C4-2B (cell line): ENCODE measurements around the gene CLK4.
A peak's percentile ranks its signal among the peaks of the same experiment; 100 is the strongest.

Experiments used
- H3K27ac ChIP-seq: fragments of 450-650 bp; 2 replicates; pipeline ENCODE4 v1.5.1; 2017
- CTCF ChIP-seq: fragments of 450-650 bp; conservative IDR thresholded peaks from 2 replicates; pipeline ENCODE4 v1.5.1; 2017; ENCODE audit warnings: mild to moderate bottlenecking
- ZFX ChIP-seq: fragments of 450-650 bp; IDR thresholded peaks from 2 replicates; pipeline ENCODE4 v1.6.1; 2017

CLK4 gene

GRCh38 chr5:178626484-178627258 is at the start of gene CLK4:
CLK4 (minus strand) TSS chr5:178627050; CDS start chr5:178623416, 3,634 bp downstream.
- peak within 1 kb of the TSS; percentile 94 for H3K27ac ChIP-seq
- TF ChIP-seq ZFX (peak; percentile 90), CTCF (no peak)

GRCh38 chr5:178675922-178676321 is 49.1 kb upstream of the CLK4 start:
- no peak for TF ChIP-seq CTCF
- no peak for TF ChIP-seq ZFX
- H3K27ac ChIP-seq = no peak overlapping the region

GRCh38 chr5:178674334-178674733 is 47.5 kb upstream of the CLK4 start:
- no peak overlapping the region for H3K27ac ChIP-seq
- TF ChIP-seq CTCF = no peak
- no peak for TF ChIP-seq ZFX

- H3K27ac ChIP-seq = no peak overlapping the region
- no peak for TF ChIP-seq CTCF
- no peak for TF ChIP-seq ZFX
Measured at GRCh38 chr5:178673801-178674295, 47.0 kb upstream of the CLK4 start.

GRCh38 chr5:178672630-178673029 is 45.8 kb upstream of the CLK4 start:
- no peak overlapping the region for H3K27ac ChIP-seq
- TF ChIP-seq CTCF (no peak), ZFX (no peak)

GRCh38 chr5:178671602-178672144 is 44.8 kb upstream of the CLK4 start:
- TF ChIP-seq ZFX (no peak), CTCF (no peak)
- no peak overlapping the region for H3K27ac ChIP-seq

GRCh38 chr5:178670351-178670885 is 43.6 kb upstream of the CLK4 start:
- TF ChIP-seq CTCF = no peak
- TF ChIP-seq ZFX = no peak

More at GRCh38 chr5:178670351-178670885, 43.6 kb upstream of the CLK4 start:
- H3K27ac ChIP-seq = no peak overlapping the region
